Subcutaneous preadipocyte (primary cell): ENCODE data around the gene MYOCOS. TPM values are rescaled to one million over a fixed set of nuclear protein-coding genes. Genes with fewer than 3 reads are reported as not detected.

ENCODE experiments used
- total RNA-seq: library from RNA; depleted of rRNA; stranded (reverse); fragments of >200 nt; gene quantifications from 2 replicates; pipeline ENCODE4 v1.2.3, GENCODE V29; 2012

The MYOCOS gene, protein sequence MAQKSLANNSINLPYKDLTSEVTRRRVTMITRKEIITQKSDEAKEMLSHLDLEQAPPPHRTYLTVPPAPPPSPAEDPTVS
- total RNA-seq, result not detected in 2 replicates

GRCh38 chr1:171622152-171622462 lies at the start of gene MYOCOS:
Gene MYOCOS (plus strand): TSS chr1:171622243. CDS start chr1:171623884, 1,641 bp downstream.

GRCh38 chr1:171652234-171652822 lies 30.3 kb downstream of the MYOCOS start, which contains the start of gene MYOC:
Gene MYOC (minus strand): TSS chr1:171652688. CDS start chr1:171652611, 77 bp downstream.

Other genes starting within 250 kb of the MYOCOS start
- gene PRRC2C, start 136.7 kb upstream of the MYOCOS start, total RNA-seq, result 46.7 and 79.0 TPM in 2 replicates
- gene MYOC, start 30.4 kb downstream of the MYOCOS start, total RNA-seq, result not detected in 2 replicates
- 6.6 and 7.6 TPM in 2 replicates for gene VAMP4, start 119.8 kb downstream of the MYOCOS start, total RNA-seq
- gene METTL13, start 159.4 kb downstream of the MYOCOS start, total RNA-seq, result 17.6 and 24.2 TPM in 2 replicates
- 1.8 and 5.7 TPM in 2 replicates for gene DNM3, start 219.3 kb downstream of the MYOCOS start, total RNA-seq